NT2/D1 (cell line): ENCODE results near the gene TOE1.

Source experiments
- DNase-seq: peaks from one replicate; pipeline ENCODE4 v3.0.0-alpha.2; 2011; ENCODE audit warnings: low read depth, low spot score
- H3K27me3 ChIP-seq: 2 replicates; pipeline ENCODE4 v1.6.0; 2011; ENCODE audit warnings: mild to moderate bottlenecking; ENCODE audit not compliant: insufficient read length, insufficient read depth
- H3K36me3 ChIP-seq: 2 replicates; pipeline ENCODE4 v1.6.1; 2011; ENCODE audit warnings: mild to moderate bottlenecking, low read length, mixed read lengths; ENCODE audit not compliant: insufficient read depth, insufficient read length
- H3K4me1 ChIP-seq: 2 replicates; pipeline ENCODE4 v1.5.1; 2011; ENCODE audit not compliant: insufficient read depth, insufficient read length
- H3K4me3 ChIP-seq: 2 replicates; pipeline ENCODE4 v1.5.1; 2011; ENCODE audit warnings: low read depth; ENCODE audit not compliant: insufficient read length
- H3K9ac ChIP-seq: 2 replicates; pipeline ENCODE4 v1.6.0; 2011; ENCODE audit warnings: low read depth; ENCODE audit not compliant: insufficient read length
- H3K9me3 ChIP-seq: 2 replicates; pipeline ENCODE4 v1.5.1; 2011; ENCODE audit warnings: mild to moderate bottlenecking, low read length; ENCODE audit not compliant: insufficient read depth
- SUZ12 ChIP-seq: IDR thresholded peaks from 2 replicates; pipeline ENCODE4 v1.6.1; 2011; ENCODE audit not compliant: insufficient read length, insufficient read depth; ENCODE audit errors: extremely low read depth
- YY1 ChIP-seq: IDR thresholded peaks from 2 replicates; pipeline ENCODE4 v1.6.1; 2011; ENCODE audit not compliant: insufficient read length, insufficient read depth
- ZNF274 ChIP-seq: IDR thresholded peaks from 2 replicates; pipeline ENCODE4 v1.6.1; 2011; ENCODE audit warnings: mild to moderate bottlenecking, low read depth, low read length

The TOE1 gene

DNA sequence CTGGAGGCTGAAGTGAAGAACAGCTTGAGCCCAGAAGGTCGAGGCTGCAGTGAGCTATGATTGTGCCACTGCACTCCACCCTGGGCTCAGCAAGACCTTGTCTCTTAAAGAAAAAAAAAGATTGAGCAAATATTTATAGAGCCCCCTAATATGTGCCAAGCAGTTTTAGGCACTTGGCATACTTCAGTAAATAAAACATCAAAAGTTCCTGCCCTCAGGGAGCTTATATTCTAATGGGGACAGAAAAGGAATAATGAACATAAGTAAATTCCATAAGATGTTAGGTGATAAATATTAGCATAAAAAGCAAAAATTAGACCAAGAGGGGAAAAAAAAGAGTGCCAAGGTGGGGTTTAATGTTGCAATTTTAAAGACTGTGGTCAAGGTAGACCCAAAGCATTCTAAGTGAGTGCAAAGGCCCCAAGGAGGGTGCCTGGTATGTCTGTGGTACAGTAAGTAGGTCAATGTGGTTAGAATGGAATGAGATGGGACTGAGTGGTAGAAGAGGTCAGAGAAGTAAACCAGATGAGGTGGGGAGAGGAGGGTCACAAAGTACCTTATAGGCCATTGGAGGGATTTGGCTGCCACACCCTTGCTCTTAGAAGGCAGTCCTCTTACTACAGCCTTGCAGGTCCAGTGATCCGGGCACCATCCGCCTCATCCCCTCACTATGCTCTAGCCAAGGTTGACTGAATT is 2.2 kb upstream of the TOE1 start:
- Histone ChIP-seq H3K4me3 (no peak overlapping the region), H3K4me1 (peaks cover 10% of the 10 kb centered on the region), H3K9me3 (peaks cover 8% of the 10 kb centered on the region; the same call in 1 of the 2 replicates), H3K27me3 (no peaks in the 10 kb centered on the region), H3K9ac (no peak overlapping the region), H3K36me3 (peaks cover 60% of the 10 kb centered on the region)
- DNase-seq, result no peak
- TF ChIP-seq SUZ12 (no peak), YY1 (no peak), ZNF274 (no peak)

- peak overlapping the region; percentile 99 for H3K9ac ChIP-seq
- H3K36me3 ChIP-seq, result peaks cover 68% of the 10 kb centered on the region
- H3K4me1 ChIP-seq, result peaks cover 4% of the 10 kb centered on the region
- TF ChIP-seq ZNF274, result no peak
- H3K9me3 ChIP-seq, result peaks cover 8% of the 10 kb centered on the region; the same call in 1 of the 2 replicates
- peak overlapping the region; percentile 97 for H3K4me3 ChIP-seq
- DNase-seq, result no peak
- no peaks in the 10 kb centered on the region for H3K27me3 ChIP-seq
These were observed 971 bp downstream of the TOE1 start for GRCh38 chr1:45340816-45341466.

DNA sequence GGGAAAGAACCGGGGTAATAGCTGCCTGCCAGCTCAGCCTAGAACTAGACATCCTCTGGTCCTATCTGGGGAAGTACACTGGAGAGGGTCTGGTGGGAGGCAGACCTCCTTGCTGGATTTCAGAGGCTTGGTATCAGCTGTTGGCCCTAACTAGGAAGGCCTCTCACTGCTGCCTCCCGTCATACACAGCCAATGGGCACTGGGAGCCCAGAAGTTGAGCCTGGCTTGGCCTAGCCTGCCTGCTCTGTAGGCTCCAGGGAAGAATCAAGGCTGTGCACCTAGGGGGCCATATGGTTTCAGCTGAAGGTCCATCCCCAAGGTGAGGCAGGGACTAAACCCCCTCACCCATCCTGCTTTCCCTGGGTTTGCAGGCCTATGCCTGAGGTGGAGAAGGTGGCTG is 4.5 kb downstream of the TOE1 start:
- Histone ChIP-seq H3K36me3 (peaks cover 63% of the 10 kb centered on the region), H3K4me1 (peaks cover 14% of the 10 kb centered on the region), H3K9ac (no peak overlapping the region), H3K4me3 (no peak overlapping the region), H3K9me3 (no peaks in the 10 kb centered on the region), H3K27me3 (no peaks in the 10 kb centered on the region)
- DNase-seq, result no peak
- TF ChIP-seq ZNF274, result no peak
- no peak for TF ChIP-seq YY1
- TF ChIP-seq SUZ12, result no peak

DNA sequence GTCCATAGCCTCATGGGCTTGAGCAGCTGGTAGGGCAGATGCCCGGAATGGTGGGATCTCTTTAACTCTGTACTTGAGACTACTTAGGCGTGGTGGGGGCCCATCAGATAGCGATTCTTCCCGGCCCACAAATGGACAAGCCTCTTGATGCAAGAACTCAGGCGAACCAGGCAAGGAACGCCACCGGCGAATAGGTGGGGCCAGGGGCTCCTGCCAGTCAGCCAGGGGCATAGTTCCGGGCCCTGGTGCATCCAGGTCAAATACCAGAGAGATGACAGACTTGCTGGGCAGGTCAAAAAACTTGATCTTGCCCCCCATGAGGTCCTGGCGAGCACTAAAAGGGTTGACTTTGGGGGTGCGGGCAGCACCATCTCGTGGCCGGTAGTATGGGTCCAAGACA is 5.0 kb downstream of the TOE1 start:
- Histone ChIP-seq H3K9ac (no peak overlapping the region), H3K4me1 (peaks cover 15% of the 10 kb centered on the region), H3K36me3 (peaks cover 63% of the 10 kb centered on the region), H3K4me3 (no peak overlapping the region), H3K27me3 (no peaks in the 10 kb centered on the region), H3K9me3 (no peaks in the 10 kb centered on the region)
- TF ChIP-seq ZNF274, result no peak
- TF ChIP-seq YY1, result no peak
- no peak for TF ChIP-seq SUZ12
- DNase-seq, result no peak

- H3K4me1 ChIP-seq, result peaks cover 10% of the 10 kb centered on the region
- no peak overlapping the region for H3K4me3 ChIP-seq
- TF ChIP-seq ZNF274 (no peak), SUZ12 (no peak), YY1 (no peak)
- H3K36me3 ChIP-seq, result peaks cover 54% of the 10 kb centered on the region
- H3K9ac ChIP-seq, result no peak overlapping the region
- no peak for DNase-seq
- H3K9me3 ChIP-seq, result no peaks in the 10 kb centered on the region
- no peaks in the 10 kb centered on the region for H3K27me3 ChIP-seq
These were observed 6.5 kb downstream of the TOE1 start for GRCh38 chr1:45346473-45346872.

DNA sequence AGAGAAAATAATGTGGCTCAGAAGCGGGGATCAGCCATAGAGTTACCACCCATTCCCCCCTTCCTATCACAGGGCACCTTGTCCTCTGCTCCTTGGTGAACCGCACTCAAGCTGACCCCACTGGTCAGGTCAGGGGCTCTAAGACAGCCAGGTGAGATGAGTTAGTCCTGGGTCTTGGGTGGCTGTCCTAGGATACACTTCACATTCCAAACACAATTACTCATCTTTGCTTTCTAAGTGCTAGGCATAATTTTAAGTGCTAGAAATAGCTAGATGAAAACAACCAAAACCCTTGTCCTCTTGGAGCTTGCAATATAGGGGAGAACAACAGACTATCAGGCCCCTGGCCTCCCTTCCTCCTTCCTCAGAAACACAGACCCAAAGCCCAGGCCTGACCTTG is 8.1 kb downstream of the TOE1 start:
- Histone ChIP-seq H3K9ac (no peak overlapping the region), H3K4me1 (peaks cover 10% of the 10 kb centered on the region), H3K4me3 (no peak overlapping the region), H3K27me3 (no peaks in the 10 kb centered on the region), H3K36me3 (peaks cover 38% of the 10 kb centered on the region), H3K9me3 (no peaks in the 10 kb centered on the region)
- no peak for DNase-seq
- no peak for TF ChIP-seq SUZ12
- no peak for TF ChIP-seq ZNF274
- TF ChIP-seq YY1, result no peak

DNA sequence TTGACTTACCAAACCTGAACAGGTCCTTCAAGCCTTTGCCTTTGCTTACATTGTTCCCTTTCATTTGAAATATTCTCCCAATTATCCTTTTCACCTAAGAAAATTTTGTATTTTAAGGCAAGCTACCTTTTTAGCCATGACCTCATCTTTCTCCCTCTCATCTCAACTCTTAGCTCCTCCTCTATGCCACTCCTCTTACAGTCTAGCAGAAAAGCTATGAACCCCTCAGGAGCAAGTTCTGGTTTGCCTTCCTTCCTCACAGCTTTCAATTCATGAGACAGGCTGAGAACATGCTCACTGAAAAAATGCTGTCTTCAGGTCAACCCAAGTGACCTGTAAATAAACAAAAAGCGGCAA is 8.6 kb downstream of the TOE1 start:
- DNase-seq, result no peak
- H3K9me3 ChIP-seq, result no peaks in the 10 kb centered on the region
- no peaks in the 10 kb centered on the region for H3K27me3 ChIP-seq
- no peak overlapping the region for H3K4me3 ChIP-seq
- no peak overlapping the region for H3K9ac ChIP-seq
- peaks cover 10% of the 10 kb centered on the region for H3K4me1 ChIP-seq
- no peak for TF ChIP-seq SUZ12
- no peak for TF ChIP-seq YY1
- no peak for TF ChIP-seq ZNF274
- peaks cover 33% of the 10 kb centered on the region for H3K36me3 ChIP-seq
